ENCODE data around the gene DCLK2.
"Not testable (repeated sequence)": the region's sequence is repeated elsewhere in the genome, so short reads cannot be mapped to it uniquely, and the experiment has no call there.

Gene DCLK2

GRCh38 chr4:150158041-150158440 is 79.8 kb downstream of the DCLK2 start:
- FAIRE-seq = no peak

- FAIRE-seq = no peak
Measured at GRCh38 chr4:150160473-150160872, 82.2 kb downstream of the DCLK2 start.

GRCh38 chr4:150161109-150161508 is 82.9 kb downstream of the DCLK2 start:
- FAIRE-seq = no peak

- FAIRE-seq = not testable (repeated sequence)
Measured at GRCh38 chr4:150162020-150162419, 83.8 kb downstream of the DCLK2 start.

- no peak for FAIRE-seq
Measured at GRCh38 chr4:150164055-150164454, 85.8 kb downstream of the DCLK2 start.

GRCh38 chr4:150164956-150165629 is 86.8 kb downstream of the DCLK2 start:
- no peak for FAIRE-seq

GRCh38 chr4:150167054-150167453 is 88.8 kb downstream of the DCLK2 start:
- FAIRE-seq = no peak

GRCh38 chr4:150173432-150173861 is 95.2 kb downstream of the DCLK2 start:
- FAIRE-seq = no peak

GRCh38 chr4:150173982-150174398 is 95.7 kb downstream of the DCLK2 start:
- FAIRE-seq = no peak

- no peak for FAIRE-seq
Measured at GRCh38 chr4:150176547-150176946, 98.3 kb downstream of the DCLK2 start.

GRCh38 chr4:150178161-150178560 is 99.9 kb downstream of the DCLK2 start:
- FAIRE-seq = no peak

GRCh38 chr4:150181536-150181935 is 103.3 kb downstream of the DCLK2 start:
- FAIRE-seq = no peak

GRCh38 chr4:150182794-150183193 is 104.5 kb downstream of the DCLK2 start:
- FAIRE-seq = no peak

GRCh38 chr4:150185033-150185432 is 106.8 kb downstream of the DCLK2 start:
- not testable (repeated sequence) for FAIRE-seq

- FAIRE-seq = no peak
Measured at GRCh38 chr4:150192986-150193385, 114.7 kb downstream of the DCLK2 start.

- FAIRE-seq = not testable (repeated sequence)
Measured at GRCh38 chr4:150197256-150197655, 119.0 kb downstream of the DCLK2 start.

GRCh38 chr4:150199056-150199455 is 120.8 kb downstream of the DCLK2 start:
- no peak for FAIRE-seq

GRCh38 chr4:150205016-150205415 is 126.8 kb downstream of the DCLK2 start:
- no peak for FAIRE-seq

GRCh38 chr4:150206265-150206664 is 128.0 kb downstream of the DCLK2 start:
- FAIRE-seq = no peak

GRCh38 chr4:150206954-150207353 is 128.7 kb downstream of the DCLK2 start:
- no peak for FAIRE-seq

- FAIRE-seq = no peak
Measured at GRCh38 chr4:150207871-150208270, 129.6 kb downstream of the DCLK2 start.

- peak; percentile 46 for FAIRE-seq
Measured at GRCh38 chr4:150209140-150209829, 131.0 kb downstream of the DCLK2 start.

- FAIRE-seq = no peak
Measured at GRCh38 chr4:150211016-150211415, 132.8 kb downstream of the DCLK2 start.

- FAIRE-seq = no peak
Measured at GRCh38 chr4:150211799-150212445, 133.7 kb downstream of the DCLK2 start.
